Large intestine (tissue), 3 donors: Measurements from ENCODE around the gene IQCK. TPM values are rescaled to one million over a fixed set of nuclear protein-coding genes. Genes with fewer than 3 reads are reported as not detected.
A peak's percentile ranks its signal among the peaks of the same experiment; 100 is the strongest.

ENCODE experiments used
- DNase-seq, 2 donors: peaks; one replicate each; pipeline versions ENCODE4 v3.0.0 to v3.0.0-alpha.2; 2013
- H3K27ac ChIP-seq: one replicate; pipeline ENCODE4 v1.5.1; 2013; ENCODE audit warnings: low read length
- H3K27me3 ChIP-seq: 2 replicates; pipeline ENCODE4 v1.6.1; 2013; ENCODE audit warnings: low read length; ENCODE audit not compliant: control insufficient read depth, insufficient read depth
- H3K36me3 ChIP-seq: 2 replicates; pipeline ENCODE4 v1.6.1; 2013; ENCODE audit warnings: low read length; ENCODE audit not compliant: control insufficient read depth, insufficient read depth
- H3K4me1 ChIP-seq: one replicate; pipeline ENCODE4 v1.6.1; 2013; ENCODE audit warnings: low read length; ENCODE audit not compliant: control insufficient read depth, insufficient read depth
- H3K4me3 ChIP-seq: one replicate; pipeline ENCODE4 v1.5.1; 2013; ENCODE audit warnings: low read length
- H3K9me3 ChIP-seq: one replicate; pipeline ENCODE4 v1.6.1; 2013; ENCODE audit warnings: mild to moderate bottlenecking, low read depth, low read length, moderate library complexity; ENCODE audit not compliant: control insufficient read depth
- WGBS: methylation state at CpG from one replicate; pipeline ENCODE4 v1.1.5; 2013; ENCODE audit warnings: low lambda C conversion rate; ENCODE audit not compliant: insufficient coverage; 5-methylcytosine and 5-hydroxymethylcytosine counted together
- polyA plus RNA-seq: library from polyadenylated mRNA; unstranded; fragments of 120-200 nt; gene quantifications from one replicate; pipeline ENCODE4 v1.2.1, GENCODE V29; 2013

Gene IQCK
- polyA plus RNA-seq, 1 donor: 14.0 TPM

- WGBS: no CpG with 5 or more reads among the region's 20 CpGs
- Histone ChIP-seq H3K4me1 (no peaks in the 10 kb centered on the region), H3K27ac (no peak overlapping the region), H3K27me3 (no peaks in the 10 kb centered on the region), H3K36me3 (peaks cover 43% of the 10 kb centered on the region), H3K4me3 (no peak overlapping the region), H3K9me3 (no peaks in the 10 kb centered on the region)
- no peak for DNase-seq
Observed at GRCh38 chr16:19871721-19872120, 153.7 kb downstream of the IQCK start.

GRCh38 chr16:19872179-19872863 is 154.2 kb downstream of the IQCK start:
- no peak for DNase-seq
- peaks cover 38% of the 10 kb centered on the region for H3K36me3 ChIP-seq
- no peaks in the 10 kb centered on the region for H3K9me3 ChIP-seq
- H3K4me1 ChIP-seq: no peaks in the 10 kb centered on the region
- H3K4me3 ChIP-seq: no peak overlapping the region
- no CpG with 5 or more reads among the region's 33 CpGs for WGBS
- H3K27me3 ChIP-seq: no peaks in the 10 kb centered on the region
- no peak overlapping the region for H3K27ac ChIP-seq

- no peaks in the 10 kb centered on the region for H3K9me3 ChIP-seq
- H3K36me3 ChIP-seq: peaks cover 35% of the 10 kb centered on the region
- no peaks in the 10 kb centered on the region for H3K27me3 ChIP-seq
- H3K27ac ChIP-seq: no peak overlapping the region
- H3K4me3 ChIP-seq: no peak overlapping the region
- H3K4me1 ChIP-seq: no peaks in the 10 kb centered on the region
- WGBS: no CpG with 5 or more reads among the region's 12 CpGs
- DNase-seq: no peak
Observed at GRCh38 chr16:19872935-19873334, 154.9 kb downstream of the IQCK start.

- no peaks in the 10 kb centered on the region for H3K27me3 ChIP-seq
- no peak for DNase-seq
- whole genome bisulfite sequencing: no CpG with 5 or more reads among the region's 8 CpGs
- H3K4me3 ChIP-seq: no peak overlapping the region
- peaks cover 3% of the 10 kb centered on the region for H3K4me1 ChIP-seq
- H3K9me3 ChIP-seq: no peaks in the 10 kb centered on the region
- peaks cover 34% of the 10 kb centered on the region for H3K36me3 ChIP-seq
- H3K27ac ChIP-seq: no peak overlapping the region
Observed at GRCh38 chr16:19874026-19874425, 156.0 kb downstream of the IQCK start.

- 92% methylated on average over 4 of the region's 18 CpGs for WGBS
- no peaks in the 10 kb centered on the region for H3K27me3 ChIP-seq
- H3K9me3 ChIP-seq: no peaks in the 10 kb centered on the region
- peaks cover 9% of the 10 kb centered on the region for H3K4me1 ChIP-seq
- peaks cover 29% of the 10 kb centered on the region for H3K36me3 ChIP-seq
- no peak for DNase-seq
- H3K4me3 ChIP-seq: no peak overlapping the region
- H3K27ac ChIP-seq: no peak overlapping the region
Observed at GRCh38 chr16:19874851-19875546, 156.9 kb downstream of the IQCK start.

GRCh38 chr16:19875900-19876299 is 157.8 kb downstream of the IQCK start:
- peaks cover 9% of the 10 kb centered on the region for H3K4me1 ChIP-seq
- no CpG with 5 or more reads among the region's 6 CpGs for WGBS
- DNase-seq: no peak
- no peaks in the 10 kb centered on the region for H3K9me3 ChIP-seq
- H3K36me3 ChIP-seq: peaks cover 27% of the 10 kb centered on the region
- no peak overlapping the region for H3K27ac ChIP-seq
- no peaks in the 10 kb centered on the region for H3K27me3 ChIP-seq
- no peak overlapping the region for H3K4me3 ChIP-seq

- no peaks in the 10 kb centered on the region for H3K9me3 ChIP-seq
- no peak overlapping the region for H3K27ac ChIP-seq
- peaks cover 9% of the 10 kb centered on the region for H3K4me1 ChIP-seq
- H3K27me3 ChIP-seq: no peaks in the 10 kb centered on the region
- no CpG with 5 or more reads among the region's 10 CpGs for WGBS
- no peak overlapping the region for H3K4me3 ChIP-seq
- peaks cover 26% of the 10 kb centered on the region for H3K36me3 ChIP-seq
- no peak for DNase-seq
Observed at GRCh38 chr16:19876501-19877059, 158.5 kb downstream of the IQCK start.

GRCh38 chr16:19878757-19879156 is 160.7 kb downstream of the IQCK start:
- WGBS: no CpG with 5 or more reads among the region's 11 CpGs
- Histone ChIP-seq H3K27ac (peak overlapping the region; percentile 54), H3K36me3 (peaks cover 12% of the 10 kb centered on the region), H3K27me3 (no peaks in the 10 kb centered on the region), H3K4me3 (no peak overlapping the region), H3K4me1 (peaks cover 15% of the 10 kb centered on the region), H3K9me3 (peaks cover 3% of the 10 kb centered on the region)
- DNase-seq: no peak

GRCh38 chr16:19879241-19879792 is 161.2 kb downstream of the IQCK start:
- H3K4me3 ChIP-seq: no peak overlapping the region
- no CpG with 5 or more reads among the region's 13 CpGs for WGBS
- H3K27ac ChIP-seq: peak overlapping the region; percentile 57
- H3K9me3 ChIP-seq: peaks cover 4% of the 10 kb centered on the region
- no peaks in the 10 kb centered on the region for H3K27me3 ChIP-seq
- H3K4me1 ChIP-seq: peaks cover 15% of the 10 kb centered on the region
- H3K36me3 ChIP-seq: peaks cover 12% of the 10 kb centered on the region
- DNase-seq: peak; percentile 87 to 95

GRCh38 chr16:19881028-19881427 is 163.0 kb downstream of the IQCK start:
- peaks cover 4% of the 10 kb centered on the region for H3K9me3 ChIP-seq
- no peak for DNase-seq
- H3K4me1 ChIP-seq: peaks cover 24% of the 10 kb centered on the region
- no peak overlapping the region for H3K4me3 ChIP-seq
- 100% methylated on average over 1 of the region's 7 CpGs for WGBS
- H3K36me3 ChIP-seq: peaks cover 12% of the 10 kb centered on the region
- peaks cover 9% of the 10 kb centered on the region for H3K27me3 ChIP-seq
- H3K27ac ChIP-seq: no peak overlapping the region
